ENCODE data around the gene CERS2. TPM values are rescaled to one million over a fixed set of nuclear protein-coding genes. Genes with fewer than 3 reads are reported as not detected.

The CERS2 gene
- total and polyA plus RNA-seq, 2 of the 13 experiments (the other 11 are each of a cell fraction or from before 2014, with no cell fraction given), result 269 to 298 TPM

DNA sequence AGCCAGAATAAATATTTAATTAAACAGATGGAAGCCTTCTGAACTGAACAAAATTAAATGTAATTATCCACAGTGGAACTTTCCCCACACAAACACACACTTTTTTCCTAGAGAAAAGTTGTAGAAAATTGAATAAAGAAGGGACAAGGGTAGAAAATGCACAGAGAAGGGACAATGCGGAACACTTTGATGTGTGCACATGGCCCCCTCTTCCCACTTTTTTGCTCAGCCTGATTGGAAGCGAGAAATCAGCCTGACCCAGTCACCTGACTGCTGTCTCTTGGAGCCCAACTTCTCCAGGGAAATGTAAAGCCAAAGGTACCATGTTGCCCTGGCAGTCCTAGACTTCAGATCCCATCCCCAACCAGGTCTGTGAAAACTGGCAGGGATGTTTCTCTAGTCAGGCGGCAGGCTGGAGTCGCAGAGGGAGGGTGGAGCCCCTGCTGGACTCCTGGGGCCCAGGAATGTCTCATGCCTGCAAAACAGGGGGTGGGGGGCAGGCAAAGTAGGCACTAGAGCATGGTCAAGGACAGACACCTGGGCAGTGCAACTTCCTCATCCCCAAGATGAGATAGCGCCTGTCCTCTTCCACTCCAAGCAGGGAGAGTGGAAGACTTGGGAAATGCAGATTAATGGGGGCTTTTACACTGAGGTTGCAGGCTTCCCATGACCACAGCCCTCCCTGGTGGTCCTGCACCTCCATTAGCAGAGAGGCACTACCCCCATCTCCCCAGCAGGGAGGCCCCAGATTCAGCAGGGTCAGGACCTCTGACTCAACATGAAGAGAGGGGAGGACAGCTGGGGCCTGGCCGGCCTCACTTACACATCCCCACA lies 2.8 kb downstream of the CERS2 start (continued):
- TF ChIP-seq ZSCAN30 (CRISPR knock-in tag; IDR thresholded peaks at IDR 0.05) (no peak; the same call in 1 of the 2 replicates), ZNF251 (CRISPR knock-in tag; IDR thresholded peaks at IDR 0.05) (no peak), ZFP90 (CRISPR knock-in tag; IDR thresholded peaks at IDR 0.05; ENCODE audit: borderline replicate concordance) (no peak), NFIB (CRISPR knock-in tag; IDR thresholded peaks at IDR 0.05; ENCODE audit: borderline replicate concordance) (no peak), KDM5B (CRISPR knock-in tag; IDR thresholded peaks at IDR 0.05; ENCODE audit: borderline replicate concordance) (no peak; the same call in 1 of the 2 replicates), RXRB (CRISPR knock-in tag; IDR thresholded peaks at IDR 0.05; ENCODE audit: borderline replicate concordance) (peak; percentile 49; the same call in 1 of the 2 replicates), ZNF431 (CRISPR knock-in tag; IDR thresholded peaks at IDR 0.05; ENCODE audit: borderline replicate concordance, low read depth) (no peak), ZNF343 (CRISPR knock-in tag; IDR thresholded peaks at IDR 0.05) (no peak), ZNF7 (CRISPR knock-in tag; IDR thresholded peaks at IDR 0.05) (no peak), ARNT (IDR thresholded peaks at IDR 0.05) (no peak), ZBTB38 (CRISPR knock-in tag; IDR thresholded peaks at IDR 0.05) (no peak), CCAR2 (optimal IDR thresholded peaks at IDR 0.05; ENCODE audit: low read depth, low read length) (no peak), ZNF772 (CRISPR knock-in tag; IDR thresholded peaks at IDR 0.05) (no peak; the same call in 1 of the 2 replicates), ATM (IDR thresholded peaks at IDR 0.05; ENCODE audit: borderline replicate concordance) (no peak), KAT8 (CRISPR knock-in tag; IDR thresholded peaks at IDR 0.05) (no peak), CC2D1A (CRISPR knock-in tag; IDR thresholded peaks at IDR 0.05) (no peak), RAD21 (CRISPR knock-in tag; IDR thresholded peaks at IDR 0.05) (no peak), SP1 (IDR thresholded peaks at IDR 0.05) (no peak), SP1 (CRISPR knock-in tag; IDR thresholded peaks at IDR 0.05) (peak; percentile 21; the same call in 1 of the 2 replicates), ZFP62 (CRISPR knock-in tag; IDR thresholded peaks at IDR 0.05) (no peak), AGO1 (IDR thresholded peaks at IDR 0.05; ENCODE audit: low read depth, low read length, poor library complexity, severe bottlenecking) (no peak), SRSF9 (IDR thresholded peaks at IDR 0.05; ENCODE audit: borderline replicate concordance, insufficient read depth, low read depth, low read length, poor library complexity, severe bottlenecking) (no peak), HOXA5 (CRISPR knock-in tag; IDR thresholded peaks at IDR 0.05) (no peak; the same call in 1 of the 2 replicates), GTF2F1 (IDR thresholded peaks at IDR 0.05; ENCODE audit: low read length) (no peak), ZNF34 (CRISPR knock-in tag; IDR thresholded peaks at IDR 0.05; ENCODE audit: borderline replicate concordance) (no peak), HDAC1 (CRISPR knock-in tag; IDR thresholded peaks at IDR 0.05) (no peak), ZKSCAN5 (CRISPR knock-in tag; IDR thresholded peaks at IDR 0.05) (no peak), PTBP1 (IDR thresholded peaks at IDR 0.05; ENCODE audit: low read depth, low read length, poor library complexity, severe bottlenecking) (no peak)
- TF ChIP-seq, protein P1, sequence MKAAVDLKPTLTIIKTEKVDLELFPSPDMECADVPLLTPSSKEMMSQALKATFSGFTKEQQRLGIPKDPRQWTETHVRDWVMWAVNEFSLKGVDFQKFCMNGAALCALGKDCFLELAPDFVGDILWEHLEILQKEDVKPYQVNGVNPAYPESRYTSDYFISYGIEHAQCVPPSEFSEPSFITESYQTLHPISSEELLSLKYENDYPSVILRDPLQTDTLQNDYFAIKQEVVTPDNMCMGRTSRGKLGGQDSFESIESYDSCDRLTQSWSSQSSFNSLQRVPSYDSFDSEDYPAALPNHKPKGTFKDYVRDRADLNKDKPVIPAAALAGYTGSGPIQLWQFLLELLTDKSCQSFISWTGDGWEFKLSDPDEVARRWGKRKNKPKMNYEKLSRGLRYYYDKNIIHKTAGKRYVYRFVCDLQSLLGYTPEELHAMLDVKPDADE (CRISPR knock-in tag; IDR thresholded peaks at IDR 0.05), result no peak
- TF ChIP-seq, protein P2, sequence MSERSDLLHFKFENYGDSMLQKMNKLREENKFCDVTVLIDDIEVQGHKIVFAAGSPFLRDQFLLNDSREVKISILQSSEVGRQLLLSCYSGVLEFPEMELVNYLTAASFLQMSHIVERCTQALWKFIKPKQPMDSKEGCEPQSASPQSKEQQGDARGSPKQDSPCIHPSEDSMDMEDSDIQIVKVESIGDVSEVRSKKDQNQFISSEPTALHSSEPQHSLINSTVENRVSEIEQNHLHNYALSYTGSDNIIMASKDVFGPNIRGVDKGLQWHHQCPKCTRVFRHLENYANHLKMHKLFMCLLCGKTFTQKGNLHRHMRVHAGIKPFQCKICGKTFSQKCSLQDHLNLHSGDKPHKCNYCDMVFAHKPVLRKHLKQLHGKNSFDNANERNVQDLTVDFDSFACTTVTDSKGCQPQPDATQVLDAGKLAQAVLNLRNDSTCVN (CRISPR knock-in tag; IDR thresholded peaks at IDR 0.05; ENCODE audit: borderline replicate concordance), result no peak
- TF ChIP-seq, protein P3, sequence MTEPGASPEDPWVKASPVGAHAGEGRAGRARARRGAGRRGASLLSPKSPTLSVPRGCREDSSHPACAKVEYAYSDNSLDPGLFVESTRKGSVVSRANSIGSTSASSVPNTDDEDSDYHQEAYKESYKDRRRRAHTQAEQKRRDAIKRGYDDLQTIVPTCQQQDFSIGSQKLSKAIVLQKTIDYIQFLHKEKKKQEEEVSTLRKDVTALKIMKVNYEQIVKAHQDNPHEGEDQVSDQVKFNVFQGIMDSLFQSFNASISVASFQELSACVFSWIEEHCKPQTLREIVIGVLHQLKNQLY (CRISPR knock-in tag; IDR thresholded peaks at IDR 0.05), result no peak
